ENCODE data around the gene LGALS9. TPM values are rescaled to one million over a fixed set of nuclear protein-coding genes. Genes with fewer than 3 reads are reported as not detected.

Gene LGALS9
- total RNA-seq, 1 donor from 2014 or later = 4.1 TPM

DNA sequence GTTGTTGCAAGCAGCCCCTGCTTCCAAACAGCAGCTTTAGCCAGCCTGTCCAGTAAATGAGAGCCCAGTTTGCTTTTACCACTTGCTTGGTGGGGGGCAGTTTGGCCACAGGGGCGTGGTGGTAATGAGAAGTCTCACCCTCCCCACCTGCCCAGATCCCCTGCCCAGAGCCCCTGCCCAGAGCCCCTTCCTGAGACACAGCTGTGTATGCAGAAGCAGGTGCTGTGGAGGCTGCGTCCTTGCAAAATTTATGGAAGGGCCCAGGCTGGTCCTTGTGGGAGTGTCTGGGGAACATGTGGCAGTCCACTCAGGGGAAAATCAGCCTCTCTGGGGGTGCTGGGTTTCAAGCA, 27.6 kb upstream of the LGALS9 start:
- DNase-seq (ENCODE audit: low spot score) = no peak

DNA sequence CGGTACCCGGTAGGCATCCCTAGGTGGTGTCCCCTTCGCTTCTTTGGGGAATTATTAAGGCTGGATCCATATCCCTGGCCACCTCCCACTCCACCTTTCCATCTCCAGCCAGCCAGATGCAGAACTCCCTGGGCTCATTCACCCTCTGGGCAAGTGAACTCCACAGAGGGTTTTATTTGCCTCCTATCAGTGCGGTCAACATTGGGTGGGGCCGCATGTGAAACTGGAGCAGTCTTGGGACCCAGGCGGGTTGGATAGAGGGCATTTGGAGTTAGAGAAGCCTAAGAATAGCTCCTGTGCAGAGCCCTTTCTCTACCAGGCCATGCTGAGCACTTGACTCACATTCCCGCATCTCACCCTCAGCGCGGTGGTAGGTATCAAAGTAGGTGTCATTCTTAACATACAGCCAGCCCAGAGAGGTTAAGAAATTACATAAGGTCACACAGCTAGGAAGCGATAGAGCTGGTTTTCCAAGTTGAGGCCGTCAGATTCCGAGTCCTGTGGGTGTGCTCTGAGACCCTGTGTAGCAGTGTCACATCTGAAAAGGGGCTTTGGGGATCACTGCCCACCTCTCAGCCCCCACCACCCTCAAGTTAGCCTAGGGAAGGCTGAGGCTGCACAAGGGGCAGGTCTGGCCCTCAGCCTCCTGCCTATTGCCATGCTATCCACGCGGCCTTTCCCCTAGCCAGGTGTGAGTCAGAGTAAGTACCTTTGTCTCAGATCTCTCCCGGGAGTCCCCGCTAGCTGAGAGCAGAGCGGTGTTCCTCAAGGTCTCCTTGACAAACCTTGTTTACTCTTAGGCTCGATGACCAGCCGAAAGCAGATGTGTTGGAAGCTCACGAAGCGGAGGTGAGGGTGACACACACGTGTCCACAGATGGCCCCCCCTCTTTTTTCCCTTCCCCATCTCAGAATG, 26.9 kb upstream of the LGALS9 start:
- DNase-seq (ENCODE audit: low spot score) = no peak

DNA sequence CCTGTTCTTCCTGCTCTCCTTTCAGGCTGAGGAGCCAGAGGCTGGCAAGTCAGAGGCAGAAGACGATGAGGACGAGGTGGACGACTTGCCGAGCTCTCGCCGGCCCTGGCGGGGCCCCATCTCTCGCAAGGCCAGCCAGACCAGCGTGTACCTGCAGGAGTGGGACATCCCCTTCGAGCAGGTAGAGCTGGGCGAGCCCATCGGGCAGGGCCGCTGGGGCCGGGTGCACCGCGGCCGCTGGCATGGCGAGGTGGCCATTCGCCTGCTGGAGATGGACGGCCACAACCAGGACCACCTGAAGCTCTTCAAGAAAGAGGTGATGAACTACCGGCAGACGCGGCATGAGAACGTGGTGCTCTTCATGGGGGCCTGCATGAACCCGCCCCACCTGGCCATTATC, 25.6 kb upstream of the LGALS9 start:
- DNase-seq (ENCODE audit: low spot score) = no peak

DNA sequence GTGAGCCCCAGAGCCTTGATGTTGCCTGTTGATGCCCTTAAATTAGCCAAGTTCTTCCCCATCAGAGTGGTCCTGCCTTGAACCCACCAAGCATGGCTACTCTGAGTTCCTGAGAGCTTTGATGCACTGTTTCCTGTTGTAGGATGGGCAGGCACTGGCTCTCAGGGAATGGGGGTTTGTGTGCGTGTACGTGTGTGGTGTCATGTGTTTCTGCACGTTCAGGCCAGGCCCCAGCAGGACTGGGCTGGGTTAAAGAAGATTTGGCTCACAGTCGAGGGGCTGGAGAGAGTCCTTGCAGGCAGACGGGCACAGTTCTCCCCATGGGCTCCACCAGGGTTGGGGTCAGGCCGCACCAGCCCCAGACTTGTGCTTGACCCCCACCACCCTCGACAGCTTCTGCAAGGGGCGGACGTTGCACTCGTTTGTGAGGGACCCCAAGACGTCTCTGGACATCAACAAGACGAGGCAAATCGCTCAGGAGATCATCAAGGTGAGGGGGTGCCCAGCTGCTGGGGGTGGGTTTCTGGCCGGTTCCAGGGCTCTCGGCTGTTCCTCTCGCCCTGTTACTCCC, 23.4 kb upstream of the LGALS9 start:
- no peak for DNase-seq (ENCODE audit: low spot score)

DNA sequence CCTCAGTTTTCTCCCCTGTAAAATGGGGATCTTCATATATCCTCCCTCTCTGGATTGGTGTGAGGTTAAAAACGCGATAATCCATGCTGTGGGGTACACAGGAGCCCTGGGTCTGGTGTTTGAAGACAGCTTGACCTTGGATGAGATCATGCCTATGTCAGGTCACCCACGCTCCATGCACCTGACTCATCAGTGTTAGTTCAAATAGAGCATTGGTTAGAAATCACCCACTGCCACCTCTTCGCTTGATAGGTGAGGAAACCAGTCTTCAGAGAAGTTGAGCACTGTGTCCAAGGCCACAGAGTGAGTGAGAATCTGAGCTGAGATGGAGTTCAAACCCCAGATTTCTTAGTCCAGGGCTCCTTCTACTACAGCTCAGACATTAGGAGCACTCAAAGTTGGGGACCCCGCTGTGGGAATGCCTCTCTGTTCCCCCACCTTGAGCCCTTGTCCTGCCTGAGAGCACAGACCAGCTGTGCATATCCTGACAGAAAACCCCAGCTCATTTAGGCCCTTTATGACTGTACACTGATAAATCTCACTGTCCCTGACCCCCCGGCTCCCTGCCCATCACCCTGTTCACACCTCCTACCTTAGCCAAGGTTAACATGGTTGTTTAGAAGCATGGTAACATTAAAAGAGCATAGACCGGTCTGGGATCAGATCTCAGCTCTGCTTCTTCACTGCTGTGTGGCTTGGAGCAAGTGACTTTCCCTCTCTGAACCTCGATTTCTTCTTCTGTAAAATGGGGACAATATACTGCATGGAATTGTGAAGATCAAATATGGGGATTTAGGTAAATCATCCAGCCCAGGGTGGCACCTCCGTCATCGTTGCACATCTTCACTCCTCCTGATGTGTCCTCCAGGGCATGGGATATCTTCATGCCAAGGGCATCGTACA, 22.4 kb upstream of the LGALS9 start:
- no peak for DNase-seq (ENCODE audit: low spot score)

DNA sequence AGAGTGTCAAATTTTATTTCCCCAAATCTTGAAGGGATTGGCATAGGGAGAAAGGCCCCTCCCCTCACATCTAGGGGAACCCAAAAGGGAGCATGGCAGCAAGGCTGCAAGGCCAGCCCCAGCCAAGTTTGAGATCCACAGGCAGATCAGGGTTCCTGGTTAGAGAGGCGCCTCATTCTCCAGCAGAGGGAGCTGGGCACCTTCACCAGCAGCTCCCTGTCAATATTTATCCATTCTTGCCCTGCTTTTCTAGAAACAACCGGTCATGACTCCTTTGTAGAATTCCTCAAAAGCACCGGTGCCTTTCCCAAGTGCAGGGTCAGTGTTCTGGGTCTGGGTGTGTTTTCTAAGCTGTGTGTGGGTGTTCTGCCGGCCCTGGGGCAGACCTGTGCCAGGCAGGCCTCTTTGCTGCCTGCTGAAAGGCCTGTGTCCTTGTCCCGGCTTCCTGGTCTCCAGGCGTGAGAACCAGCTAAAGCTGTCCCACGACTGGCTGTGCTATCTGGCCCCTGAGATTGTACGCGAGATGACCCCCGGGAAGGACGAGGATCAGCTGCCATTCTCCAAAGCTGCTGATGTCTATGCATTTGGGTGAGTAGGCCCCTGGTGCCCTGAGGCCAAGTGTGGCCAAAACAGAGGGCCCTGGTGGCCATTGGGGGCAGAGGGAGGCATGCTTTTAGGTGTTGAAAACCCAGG, 21.2 kb upstream of the LGALS9 start:
- DNase-seq (ENCODE audit: low spot score) = no peak

DNA sequence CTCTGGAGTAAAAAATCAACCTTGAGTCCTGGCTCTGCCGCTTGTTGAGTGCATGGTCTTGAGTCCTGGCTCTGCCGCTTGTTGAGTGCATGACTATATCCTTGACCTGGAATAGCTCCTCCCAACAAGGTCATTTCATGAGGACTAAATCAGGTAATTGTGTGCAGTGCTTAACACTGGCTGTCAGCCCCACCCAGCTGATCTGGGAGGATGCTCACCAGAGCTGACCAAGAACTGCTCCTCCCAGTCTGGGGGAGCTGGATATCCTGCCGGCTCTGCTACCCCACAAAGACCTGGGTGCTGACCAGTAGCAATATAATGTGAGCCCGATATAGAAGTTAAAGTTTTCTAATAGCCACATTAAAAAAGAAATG, 20.7 kb upstream of the LGALS9 start:
- DNase-seq (ENCODE audit: low spot score) = no peak

DNA sequence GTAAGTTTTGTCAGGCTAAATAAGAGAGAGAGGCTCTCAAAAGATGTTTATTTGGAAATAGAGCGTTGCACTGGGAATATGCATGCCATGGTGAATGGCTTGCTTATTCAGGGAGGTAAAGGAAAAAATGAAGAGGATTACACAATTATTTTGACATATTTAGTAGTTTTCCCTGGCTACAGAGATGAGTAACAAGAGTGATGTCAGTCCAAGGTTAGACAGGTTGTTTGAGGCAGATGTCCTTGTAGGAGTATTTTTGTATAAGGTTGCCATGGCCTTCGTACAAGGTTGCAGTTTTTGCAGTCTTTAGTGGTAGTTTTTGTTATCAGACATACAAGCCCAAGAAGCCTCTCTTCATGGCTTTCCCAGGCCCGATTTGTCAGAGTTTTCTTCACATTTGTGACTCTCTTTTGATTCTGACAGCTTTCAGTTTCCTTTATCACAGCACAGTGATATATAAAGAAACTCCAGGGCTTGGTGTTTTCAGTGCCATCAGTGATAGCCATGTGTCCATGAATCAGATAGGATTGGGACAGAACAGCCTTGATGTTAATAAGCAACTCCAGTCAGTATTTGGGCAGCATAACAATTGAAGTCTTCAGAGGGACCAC, 18.7 kb upstream of the LGALS9 start:
- no peak for DNase-seq (ENCODE audit: low spot score)

DNA sequence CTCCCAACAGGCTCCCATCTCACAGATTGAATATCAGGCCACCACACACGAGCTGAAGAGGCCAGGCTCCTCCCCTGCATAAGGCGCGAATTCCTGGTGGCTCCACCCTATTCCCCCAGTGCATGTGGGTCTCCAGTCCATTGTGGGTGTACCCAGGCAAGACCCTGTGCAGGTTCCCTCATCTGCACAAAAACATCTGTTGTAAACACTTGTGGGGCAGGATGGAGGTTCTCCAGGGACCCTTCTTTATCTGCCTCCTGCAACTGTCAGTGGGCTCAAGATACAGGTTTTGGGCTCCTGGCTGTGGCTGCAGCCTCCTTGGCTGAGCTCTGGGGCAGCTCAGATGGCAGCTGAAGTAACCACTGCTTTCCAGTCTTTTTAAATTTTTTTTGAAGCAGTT, 17.6 kb upstream of the LGALS9 start:
- no peak for DNase-seq (ENCODE audit: low spot score)

DNA sequence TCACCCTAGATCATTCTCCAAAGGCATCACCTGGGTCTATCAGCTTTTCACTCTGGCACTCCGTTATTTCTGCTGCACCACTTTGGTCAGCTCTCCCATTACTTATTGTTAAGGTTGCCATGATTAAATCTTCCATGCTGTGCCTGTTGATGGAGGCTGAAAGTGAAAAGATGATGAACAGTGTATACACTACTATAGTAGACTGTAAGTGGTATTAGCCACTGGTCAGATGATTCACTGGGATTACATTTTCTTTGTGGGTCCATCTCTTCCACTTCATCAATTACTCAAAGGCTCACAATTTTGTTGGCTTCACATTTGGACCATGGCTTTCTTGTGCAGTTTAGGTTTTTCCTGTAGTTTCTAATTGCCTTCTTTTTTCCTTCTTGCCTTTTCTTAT, 15.9 kb upstream of the LGALS9 start:
- DNase-seq (ENCODE audit: low spot score) = no peak

DNA sequence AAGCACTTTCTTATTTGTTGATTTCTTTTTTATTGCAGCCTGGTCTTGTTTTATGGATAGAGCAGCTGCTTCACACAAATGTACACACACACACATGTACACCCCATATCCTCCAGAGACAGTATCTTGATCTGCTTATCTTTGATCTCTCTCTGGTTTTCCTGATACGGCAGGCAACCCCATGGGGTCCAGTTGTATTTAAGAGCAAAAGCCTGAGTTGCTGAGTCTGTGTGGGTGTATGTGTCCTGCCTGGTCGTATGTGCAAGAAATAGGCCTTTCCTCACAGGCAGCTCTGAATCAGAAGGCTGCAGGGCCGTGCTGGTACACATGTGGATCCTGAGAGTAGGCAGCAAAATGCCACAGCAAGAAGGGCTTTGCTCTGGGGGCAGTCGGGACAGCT, 14.6 kb upstream of the LGALS9 start:
- no peak for DNase-seq (ENCODE audit: low spot score)

DNA sequence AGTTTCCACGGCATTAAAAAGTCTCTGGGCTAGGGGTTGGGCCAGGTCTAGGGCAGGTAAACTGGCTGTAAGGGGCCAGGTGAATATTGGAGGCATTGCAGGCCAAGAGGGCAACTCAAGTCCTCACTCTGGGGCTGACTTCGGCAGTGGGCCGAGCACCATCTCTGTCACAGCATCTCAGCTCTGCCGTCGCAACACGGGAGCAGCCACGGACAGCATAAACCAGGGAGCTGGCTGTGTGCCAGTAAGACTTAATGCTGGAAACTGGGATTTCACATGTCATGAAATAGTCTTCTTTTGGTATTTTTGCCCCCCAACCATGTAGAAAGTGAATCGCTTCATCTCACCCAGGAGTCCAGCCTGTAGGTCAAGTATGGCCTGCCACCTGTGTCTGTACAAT, 12.6 kb upstream of the LGALS9 start:
- DNase-seq (ENCODE audit: low spot score) = no peak

DNA sequence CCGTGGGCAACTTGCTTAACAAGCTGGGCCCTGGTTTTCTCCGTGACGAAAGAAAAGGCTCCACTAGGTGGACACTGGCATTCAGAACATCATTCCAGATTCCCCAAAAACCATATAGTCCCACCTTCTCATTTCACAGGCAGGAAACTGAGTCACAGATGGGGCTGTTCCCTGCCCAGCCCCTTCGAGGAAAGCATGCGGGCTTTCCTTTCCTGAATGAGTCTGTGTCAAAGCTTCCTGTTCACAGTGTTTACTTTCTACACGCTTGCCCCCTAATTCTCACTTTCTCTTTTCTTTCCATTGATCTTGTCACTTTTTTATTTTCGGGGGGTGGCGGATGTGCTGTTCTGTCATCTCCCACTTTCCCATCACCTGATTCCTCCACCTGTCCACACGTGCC, 10.3 kb upstream of the LGALS9 start:
- no peak for DNase-seq (ENCODE audit: low spot score)

DNA sequence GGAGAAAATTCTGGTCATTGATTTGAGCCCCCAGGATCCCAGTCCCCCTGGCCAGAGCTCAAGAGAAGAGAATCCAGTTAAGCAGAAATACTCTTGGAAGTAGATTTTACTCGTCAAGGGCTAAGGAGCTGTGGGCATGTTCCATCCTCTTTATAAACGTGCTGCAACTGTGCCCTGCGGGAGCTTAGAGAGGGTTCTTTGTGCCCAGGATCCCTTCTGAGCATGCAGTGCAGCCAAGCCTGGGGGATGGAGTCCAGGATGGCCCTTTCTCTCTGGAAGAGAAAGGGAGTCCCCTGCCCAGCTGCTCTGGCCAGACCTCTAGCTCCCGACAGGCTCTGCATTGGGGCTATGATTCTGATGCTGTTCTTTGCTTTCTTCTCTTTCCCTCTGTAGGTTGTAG, 9.5 kb upstream of the LGALS9 start:
- no peak for DNase-seq (ENCODE audit: low spot score)

DNA sequence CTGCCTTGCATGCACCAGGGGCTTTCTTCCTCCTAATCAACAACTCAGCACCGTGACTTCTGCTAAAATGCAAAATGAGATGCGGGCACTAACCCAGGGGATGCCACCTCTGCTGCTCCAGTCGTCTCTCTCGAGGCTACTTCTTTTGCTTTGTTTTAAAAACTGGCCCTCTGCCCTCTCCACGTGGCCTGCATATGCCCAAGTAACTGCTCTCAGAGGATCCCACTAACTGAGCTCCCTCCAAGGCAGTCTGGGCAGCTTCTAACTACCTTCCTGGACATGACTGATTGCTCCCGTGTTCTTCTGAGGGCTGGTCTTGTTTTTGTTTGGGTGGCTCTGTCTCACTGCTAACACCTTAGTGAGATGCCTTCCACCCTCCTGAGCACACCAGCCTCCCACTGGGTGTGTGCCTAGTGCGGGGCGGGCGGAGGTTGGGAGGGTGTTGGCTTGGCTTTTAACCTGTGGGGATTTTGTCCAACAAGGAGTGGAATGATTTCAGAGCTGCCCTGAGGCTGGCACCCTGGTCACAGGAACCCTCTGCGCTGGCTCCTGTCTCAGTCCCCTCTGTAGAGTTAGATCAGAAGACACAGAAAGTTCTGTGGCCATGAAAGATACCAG, 8.9 kb upstream of the LGALS9 start:
- DNase-seq (ENCODE audit: low spot score) = no peak

DNA sequence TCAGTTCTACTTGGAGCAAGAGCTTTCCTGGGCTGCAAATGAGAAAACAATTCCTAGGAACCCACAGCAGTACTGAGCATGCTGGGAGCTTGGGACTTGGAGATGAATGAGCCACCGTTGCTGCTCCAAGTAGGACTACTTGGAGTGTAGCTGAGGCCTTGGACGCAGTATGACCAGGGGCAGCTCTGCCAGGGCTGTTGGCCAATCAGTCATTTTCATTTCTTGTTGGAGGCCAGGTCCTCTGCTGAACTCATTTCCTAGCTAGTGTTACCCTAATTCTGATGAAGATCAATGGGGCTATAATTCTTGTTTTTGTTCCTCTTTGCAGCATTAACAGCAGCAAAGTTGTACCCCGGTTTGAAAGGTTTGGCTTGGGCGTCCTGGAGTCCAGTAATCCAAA, 8.0 kb upstream of the LGALS9 start:
- DNase-seq (ENCODE audit: low spot score) = no peak

DNA sequence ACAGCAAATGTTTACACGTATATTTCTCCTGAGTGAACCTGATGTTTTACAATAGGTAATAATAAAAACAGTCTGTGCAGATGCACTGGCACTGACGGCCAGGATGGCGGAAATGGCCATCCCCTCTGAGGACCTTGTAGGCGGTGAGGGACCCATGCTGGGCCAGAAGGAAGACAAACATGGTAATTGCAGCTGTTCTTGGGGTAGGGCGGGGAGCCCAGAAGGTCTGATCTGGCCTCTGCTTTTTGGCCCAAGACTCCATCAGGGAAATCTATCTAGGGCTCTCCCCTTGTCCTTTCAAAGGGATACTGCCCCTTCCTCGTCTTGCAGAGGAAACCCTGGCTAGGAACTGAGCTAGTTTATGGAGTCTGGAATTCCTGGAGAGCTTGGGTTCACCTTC, 7.4 kb upstream of the LGALS9 start:
- no peak for DNase-seq (ENCODE audit: low spot score)

DNA sequence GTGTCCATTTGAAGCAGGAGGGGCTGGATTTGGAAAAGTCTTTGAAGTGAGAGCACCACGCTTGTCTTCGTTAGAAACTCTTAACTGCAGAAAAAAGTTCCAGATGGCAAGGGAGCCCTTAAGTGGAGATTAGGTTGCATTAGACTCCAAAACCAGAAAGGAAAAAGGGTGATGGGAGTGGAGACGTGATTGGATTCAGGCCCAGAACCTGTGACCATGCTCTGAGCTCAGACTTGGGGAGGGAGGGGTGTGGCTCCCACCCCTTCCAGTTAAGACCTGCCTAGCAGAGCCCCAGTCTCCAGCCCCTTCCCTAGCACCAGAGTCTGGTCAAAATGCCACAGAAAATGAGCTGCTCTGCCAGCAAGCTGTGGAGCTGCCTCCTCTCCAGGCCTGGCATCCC, 6.4 kb upstream of the LGALS9 start:
- DNase-seq (ENCODE audit: low spot score) = peak; percentile 95

DNA sequence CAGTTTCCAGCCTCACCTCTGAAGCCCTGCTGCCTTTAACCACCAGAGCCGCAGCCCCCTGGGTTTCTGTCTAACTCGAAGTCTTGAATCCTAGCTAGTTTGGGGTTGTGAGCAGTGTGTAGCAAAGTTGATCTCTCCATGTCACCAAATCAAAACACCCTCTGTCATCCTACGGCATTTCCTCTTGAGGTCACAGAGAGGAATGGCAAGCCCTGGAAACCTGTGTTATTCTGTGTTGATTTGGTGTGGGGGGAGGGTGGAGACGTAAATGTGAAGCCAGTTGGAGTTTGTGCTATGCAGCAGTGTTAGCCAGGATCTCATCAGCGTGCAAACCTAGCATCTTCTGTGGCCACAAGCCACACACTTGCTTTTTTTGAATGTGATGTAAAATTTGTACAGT, 5.1 kb upstream of the LGALS9 start:
- DNase-seq (ENCODE audit: low spot score) = no peak

DNA sequence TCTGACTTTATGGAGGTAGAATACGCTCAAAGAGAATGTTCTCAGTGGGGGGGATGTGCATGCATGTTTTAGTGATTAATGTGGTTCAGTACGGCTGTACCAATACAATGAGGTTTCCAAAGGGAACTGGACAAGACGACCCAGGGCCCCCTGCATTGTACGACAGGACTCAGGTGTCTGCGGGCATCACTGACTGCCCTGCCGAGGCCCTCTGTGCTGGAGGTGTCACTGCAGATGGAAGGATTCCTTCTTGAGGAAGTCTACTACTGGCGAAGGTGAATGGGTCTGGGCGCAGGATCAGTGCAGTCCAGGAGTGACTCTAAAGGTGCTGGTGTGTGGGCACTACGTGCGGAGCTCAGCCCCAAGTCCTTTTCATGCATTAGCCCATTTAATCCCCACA, 3.5 kb upstream of the LGALS9 start:
- no peak for DNase-seq (ENCODE audit: low spot score)

DNA sequence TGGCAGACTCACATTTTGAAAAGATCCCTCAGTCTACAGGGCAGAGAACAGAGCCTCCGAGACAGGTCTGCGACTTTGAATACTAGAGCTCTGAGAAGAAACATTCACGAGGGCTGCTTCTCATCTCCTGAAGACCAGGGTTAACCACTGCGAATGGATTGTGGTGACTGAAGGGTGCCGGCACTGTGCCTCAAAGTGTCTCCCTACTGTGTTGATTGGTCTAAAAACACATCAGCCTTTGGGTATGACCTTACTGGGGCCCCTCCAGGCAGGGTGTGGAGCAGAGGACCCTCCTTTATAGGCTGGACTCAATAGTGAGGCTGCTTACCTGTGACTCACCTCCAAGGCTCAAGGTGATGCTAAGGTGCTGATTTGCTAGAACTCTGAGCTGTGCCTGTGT, 2.6 kb upstream of the LGALS9 start:
- no peak for DNase-seq (ENCODE audit: low spot score)

Data from umbilical cord (tissue), 2 donors.